Adrenal gland (tissue), 5 donors: Measurements from ENCODE around the gene ZIC3.

Source experiments
- POLR2A ChIP-seq, 2 donors: fragments of 450-650 bp; IDR thresholded peaks; one replicate each; pipeline ENCODE4 v1.6.1; 2017; ENCODE audit warnings: antibody characterized with exemption in 2 of 2, mild to moderate bottlenecking in 2 of 2, moderate library complexity in 1 of 2
- TF ChIP-seq, protein P1 (sequence below), 6 experiments: fragments of 450-650 bp in 4 of 6; fragments of 200-600 bp in 2 of 6; sonication (generic) in 1 of 6; IDR thresholded peaks; 1 replicate in 5 of 6; 2 replicates in 1 of 6; pipeline versions ENCODE4 v1.5.1 to v1.8.0; 2016 to 2021; ENCODE audit warnings: antibody characterized with exemption in 6 of 6, mild to moderate bottlenecking in 2 of 6, moderate library complexity in 1 of 6
- donor health status: DM: no; HTN: no; CAD: no.

DNA sequence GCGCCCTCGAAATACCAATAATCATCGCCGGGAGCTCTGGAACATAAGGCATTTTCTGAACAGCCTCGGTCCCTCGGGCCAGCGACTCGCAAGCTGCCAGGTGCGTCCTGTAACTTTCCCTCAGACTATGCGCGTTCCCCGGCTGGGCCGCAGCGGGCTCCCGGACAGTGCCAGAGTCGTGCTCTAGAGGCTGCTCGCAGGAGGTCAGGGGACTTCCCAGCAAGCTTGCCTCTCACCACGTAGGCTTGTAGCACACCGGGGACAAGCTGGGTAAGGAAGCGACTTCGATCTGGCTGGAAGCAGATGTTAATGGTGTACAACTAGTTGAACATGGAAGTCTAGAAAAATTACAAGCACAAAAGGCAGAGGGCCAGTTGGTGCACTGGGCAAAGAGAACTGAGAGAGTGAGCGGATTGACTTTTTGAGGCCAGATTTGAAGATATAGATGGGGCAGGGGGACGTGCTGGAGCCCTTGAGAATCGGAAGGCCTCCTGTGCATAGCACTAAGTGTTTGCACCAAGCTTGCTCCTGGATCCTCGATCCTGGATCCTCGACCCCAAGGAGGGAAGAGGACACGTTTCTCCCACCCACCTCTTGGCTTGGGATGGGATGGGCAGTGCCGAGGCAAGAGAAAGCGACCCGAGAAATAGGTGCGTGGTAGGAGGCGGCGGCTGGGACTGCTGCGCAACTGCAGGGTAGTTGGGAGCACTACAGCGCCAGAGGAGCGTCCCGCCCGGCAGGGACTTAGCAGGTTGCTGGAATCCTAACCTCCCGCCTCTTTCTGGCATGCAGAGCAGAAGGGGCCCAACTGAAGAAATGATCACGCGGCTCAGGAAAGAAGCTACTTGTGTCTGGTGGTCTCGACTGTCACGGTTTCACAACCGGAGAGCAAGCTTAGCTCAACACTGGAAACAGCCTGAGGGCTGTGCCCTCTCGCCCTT, 19.9 kb upstream of the ZIC3 start:
- TF ChIP-seq POLR2A (IDR thresholded peaks at IDR 0.05), result no peak
- TF ChIP-seq, protein P1, sequence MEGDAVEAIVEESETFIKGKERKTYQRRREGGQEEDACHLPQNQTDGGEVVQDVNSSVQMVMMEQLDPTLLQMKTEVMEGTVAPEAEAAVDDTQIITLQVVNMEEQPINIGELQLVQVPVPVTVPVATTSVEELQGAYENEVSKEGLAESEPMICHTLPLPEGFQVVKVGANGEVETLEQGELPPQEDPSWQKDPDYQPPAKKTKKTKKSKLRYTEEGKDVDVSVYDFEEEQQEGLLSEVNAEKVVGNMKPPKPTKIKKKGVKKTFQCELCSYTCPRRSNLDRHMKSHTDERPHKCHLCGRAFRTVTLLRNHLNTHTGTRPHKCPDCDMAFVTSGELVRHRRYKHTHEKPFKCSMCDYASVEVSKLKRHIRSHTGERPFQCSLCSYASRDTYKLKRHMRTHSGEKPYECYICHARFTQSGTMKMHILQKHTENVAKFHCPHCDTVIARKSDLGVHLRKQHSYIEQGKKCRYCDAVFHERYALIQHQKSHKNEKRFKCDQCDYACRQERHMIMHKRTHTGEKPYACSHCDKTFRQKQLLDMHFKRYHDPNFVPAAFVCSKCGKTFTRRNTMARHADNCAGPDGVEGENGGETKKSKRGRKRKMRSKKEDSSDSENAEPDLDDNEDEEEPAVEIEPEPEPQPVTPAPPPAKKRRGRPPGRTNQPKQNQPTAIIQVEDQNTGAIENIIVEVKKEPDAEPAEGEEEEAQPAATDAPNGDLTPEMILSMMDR (IDR thresholded peaks at IDR 0.05), result no peak
